ENCODE measurements around the gene TEAD2. TPM values are rescaled to one million over a fixed set of nuclear protein-coding genes. Genes with fewer than 3 reads are reported as not detected.
"Not testable (repeated sequence)": the region's sequence is repeated elsewhere in the genome, so short reads cannot be mapped to it uniquely, and the experiment has no call there.

Gene TEAD2
- total RNA-seq, 1 experiment from 2014 or later: 106 TPM

- Mint-ChIP-seq H3K4me3 (no peak overlapping the region), H3K27me3 (ENCODE audit: low read depth) (peaks cover 30% of the 10 kb centered on the region), H3K27ac (no peak overlapping the region), H3K36me3 (peaks cover 5% of the 10 kb centered on the region), H3K4me1 (peaks cover 12% of the 10 kb centered on the region), H3K9me3 (no peaks in the 10 kb centered on the region)
- POLR2A ChIA-PET: no interaction called here
- CTCF ChIA-PET: interaction anchor here (0.5 to 1.7 kb wide), 5 partner anchors 30 to 1000 kb away, joined by 3 to 8 read pairs (median 4); partner anchors contain the start of gene RUVBL2
- peak; percentile 93 for ATAC-seq
- TF ChIP-seq, protein P1, sequence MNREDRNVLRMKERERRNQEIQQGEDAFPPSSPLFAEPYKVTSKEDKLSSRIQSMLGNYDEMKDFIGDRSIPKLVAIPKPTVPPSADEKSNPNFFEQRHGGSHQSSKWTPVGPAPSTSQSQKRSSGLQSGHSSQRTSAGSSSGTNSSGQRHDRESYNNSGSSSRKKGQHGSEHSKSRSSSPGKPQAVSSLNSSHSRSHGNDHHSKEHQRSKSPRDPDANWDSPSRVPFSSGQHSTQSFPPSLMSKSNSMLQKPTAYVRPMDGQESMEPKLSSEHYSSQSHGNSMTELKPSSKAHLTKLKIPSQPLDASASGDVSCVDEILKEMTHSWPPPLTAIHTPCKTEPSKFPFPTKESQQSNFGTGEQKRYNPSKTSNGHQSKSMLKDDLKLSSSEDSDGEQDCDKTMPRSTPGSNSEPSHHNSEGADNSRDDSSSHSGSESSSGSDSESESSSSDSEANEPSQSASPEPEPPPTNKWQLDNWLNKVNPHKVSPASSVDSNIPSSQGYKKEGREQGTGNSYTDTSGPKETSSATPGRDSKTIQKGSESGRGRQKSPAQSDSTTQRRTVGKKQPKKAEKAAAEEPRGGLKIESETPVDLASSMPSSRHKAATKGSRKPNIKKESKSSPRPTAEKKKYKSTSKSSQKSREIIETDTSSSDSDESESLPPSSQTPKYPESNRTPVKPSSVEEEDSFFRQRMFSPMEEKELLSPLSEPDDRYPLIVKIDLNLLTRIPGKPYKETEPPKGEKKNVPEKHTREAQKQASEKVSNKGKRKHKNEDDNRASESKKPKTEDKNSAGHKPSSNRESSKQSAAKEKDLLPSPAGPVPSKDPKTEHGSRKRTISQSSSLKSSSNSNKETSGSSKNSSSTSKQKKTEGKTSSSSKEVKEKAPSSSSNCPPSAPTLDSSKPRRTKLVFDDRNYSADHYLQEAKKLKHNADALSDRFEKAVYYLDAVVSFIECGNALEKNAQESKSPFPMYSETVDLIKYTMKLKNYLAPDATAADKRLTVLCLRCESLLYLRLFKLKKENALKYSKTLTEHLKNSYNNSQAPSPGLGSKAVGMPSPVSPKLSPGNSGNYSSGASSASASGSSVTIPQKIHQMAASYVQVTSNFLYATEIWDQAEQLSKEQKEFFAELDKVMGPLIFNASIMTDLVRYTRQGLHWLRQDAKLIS (CRISPR knock-in tag; IDR thresholded peaks at IDR 0.05; ENCODE audit: borderline replicate concordance): no peak
- TF ChIP-seq NFYB (CRISPR knock-in tag; conservative IDR thresholded peaks at IDR 0.05; ENCODE audit: low read depth) (peak; percentile 62), USF2 (CRISPR knock-in tag; IDR thresholded peaks at IDR 0.05) (peak; percentile 96), GABPB1 (CRISPR knock-in tag; IDR thresholded peaks at IDR 0.05) (0 out of 2 replicates have a peak, but pooled peaks have one; percentile 44), RELA (CRISPR knock-in tag; IDR thresholded peaks at IDR 0.05; ENCODE audit: borderline replicate concordance) (no peak)
- TF ChIP-seq, protein P2, sequence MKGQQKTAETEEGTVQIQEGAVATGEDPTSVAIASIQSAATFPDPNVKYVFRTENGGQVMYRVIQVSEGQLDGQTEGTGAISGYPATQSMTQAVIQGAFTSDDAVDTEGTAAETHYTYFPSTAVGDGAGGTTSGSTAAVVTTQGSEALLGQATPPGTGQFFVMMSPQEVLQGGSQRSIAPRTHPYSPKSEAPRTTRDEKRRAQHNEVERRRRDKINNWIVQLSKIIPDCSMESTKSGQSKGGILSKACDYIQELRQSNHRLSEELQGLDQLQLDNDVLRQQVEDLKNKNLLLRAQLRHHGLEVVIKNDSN (CRISPR knock-in tag; IDR thresholded peaks at IDR 0.05): peak; percentile 97
- peak; percentile 34 for DNase-seq (ENCODE audit: low spot score)
These were observed 30.6 kb downstream of the TEAD2 start for GRCh38 chr19:49331616-49332055.

DNA sequence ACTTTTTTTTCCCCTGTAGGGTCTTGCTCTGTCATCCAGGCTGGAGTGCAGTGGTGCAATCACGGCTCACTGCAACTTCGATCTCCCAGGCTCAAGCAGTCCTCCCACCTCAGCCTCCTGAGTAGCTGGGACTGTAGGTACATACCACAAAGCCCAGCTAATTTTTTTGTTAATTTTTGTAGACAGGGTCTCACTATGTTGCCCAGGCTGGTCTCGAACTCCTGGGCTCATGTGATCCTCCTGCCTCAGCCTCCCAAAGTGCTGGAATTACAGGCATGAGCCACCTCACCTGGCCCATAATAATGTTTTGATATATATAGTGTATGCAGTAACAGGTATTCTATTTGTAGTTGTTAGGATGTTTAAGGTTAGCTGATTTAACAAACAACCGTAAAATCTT lies 31.0 kb downstream of the TEAD2 start:
- H3K9me3 Mint-ChIP-seq; H3K27ac Mint-ChIP-seq; ATAC-seq; DNase-seq (ENCODE audit: low spot score); POLR2A ChIA-PET; H3K4me3 Mint-ChIP-seq; H3K36me3 Mint-ChIP-seq: not testable (repeated sequence)
- H3K4me1 Mint-ChIP-seq: peaks cover 12% of the 10 kb centered on the region
- peaks cover 26% of the 10 kb centered on the region for H3K27me3 Mint-ChIP-seq (ENCODE audit: low read depth)
- peak; percentile 86 for TF ChIP-seq ZNF121 (CRISPR knock-in tag; IDR thresholded peaks at IDR 0.05)
- CTCF ChIA-PET: interaction anchor here (1.0 to 1.7 kb wide), 6 partner anchors 8 to 337 kb away, joined by 3 to 8 read pairs (median 4); partner anchors contain the start of gene RUVBL2

DNA sequence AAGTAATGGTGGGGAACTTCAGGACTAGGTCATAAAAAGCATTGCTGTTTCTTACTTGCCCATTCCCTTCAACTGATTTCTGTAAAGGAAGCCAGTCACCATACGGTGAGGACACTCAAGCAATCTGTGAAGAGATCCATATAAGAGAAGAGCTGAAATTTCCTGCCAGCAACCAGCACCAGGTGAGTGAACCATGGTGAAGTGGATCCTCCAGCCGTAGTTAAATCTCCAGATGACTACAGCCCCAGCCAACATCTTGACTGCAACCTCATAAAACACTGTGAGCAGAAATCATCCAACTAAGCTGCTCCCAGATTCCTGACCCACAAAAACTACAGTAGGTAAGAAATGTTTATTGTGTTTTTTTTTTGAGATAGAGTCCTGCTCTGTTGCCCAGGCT lies 33.5 kb downstream of the TEAD2 start:
- DNase-seq (ENCODE audit: low spot score): no peak
- CTCF ChIA-PET: interaction anchor here (0.5 to 1.9 kb wide), 4 partner anchors 9 to 613 kb away, joined by 3 to 20 read pairs (median 5); no protein-coding TSS in a partner anchor
- Mint-ChIP-seq H3K27me3 (ENCODE audit: low read depth) (peaks cover 20% of the 10 kb centered on the region), H3K4me3 (no peak overlapping the region), H3K36me3 (peaks cover 5% of the 10 kb centered on the region), H3K27ac (no peak overlapping the region), H3K9me3 (peaks cover 3% of the 10 kb centered on the region; the same call in 1 of the 2 replicates), H3K4me1 (peaks cover 6% of the 10 kb centered on the region; the same call in 1 of the 2 replicates)
- no peak for ATAC-seq
- TF ChIP-seq TP53 (CRISPR knock-in tag; IDR thresholded peaks at IDR 0.05): no peak
- TF ChIP-seq ZNF138 (CRISPR knock-in tag; conservative IDR thresholded peaks at IDR 0.05): no peak
- TF ChIP-seq ELF4 (CRISPR knock-in tag; IDR thresholded peaks at IDR 0.05; ENCODE audit: low read depth): no peak
- TF ChIP-seq, protein P3, sequence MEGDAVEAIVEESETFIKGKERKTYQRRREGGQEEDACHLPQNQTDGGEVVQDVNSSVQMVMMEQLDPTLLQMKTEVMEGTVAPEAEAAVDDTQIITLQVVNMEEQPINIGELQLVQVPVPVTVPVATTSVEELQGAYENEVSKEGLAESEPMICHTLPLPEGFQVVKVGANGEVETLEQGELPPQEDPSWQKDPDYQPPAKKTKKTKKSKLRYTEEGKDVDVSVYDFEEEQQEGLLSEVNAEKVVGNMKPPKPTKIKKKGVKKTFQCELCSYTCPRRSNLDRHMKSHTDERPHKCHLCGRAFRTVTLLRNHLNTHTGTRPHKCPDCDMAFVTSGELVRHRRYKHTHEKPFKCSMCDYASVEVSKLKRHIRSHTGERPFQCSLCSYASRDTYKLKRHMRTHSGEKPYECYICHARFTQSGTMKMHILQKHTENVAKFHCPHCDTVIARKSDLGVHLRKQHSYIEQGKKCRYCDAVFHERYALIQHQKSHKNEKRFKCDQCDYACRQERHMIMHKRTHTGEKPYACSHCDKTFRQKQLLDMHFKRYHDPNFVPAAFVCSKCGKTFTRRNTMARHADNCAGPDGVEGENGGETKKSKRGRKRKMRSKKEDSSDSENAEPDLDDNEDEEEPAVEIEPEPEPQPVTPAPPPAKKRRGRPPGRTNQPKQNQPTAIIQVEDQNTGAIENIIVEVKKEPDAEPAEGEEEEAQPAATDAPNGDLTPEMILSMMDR (IDR thresholded peaks at IDR 0.05): no peak
- TF ChIP-seq OVOL2 (CRISPR knock-in tag; IDR thresholded peaks at IDR 0.05; ENCODE audit: borderline replicate concordance): no peak
- POLR2A ChIA-PET: no interaction called here

Data from WTC11 (cell line).